ENCODE measurements around the gene UBE3C.

UBE3C gene

DNA sequence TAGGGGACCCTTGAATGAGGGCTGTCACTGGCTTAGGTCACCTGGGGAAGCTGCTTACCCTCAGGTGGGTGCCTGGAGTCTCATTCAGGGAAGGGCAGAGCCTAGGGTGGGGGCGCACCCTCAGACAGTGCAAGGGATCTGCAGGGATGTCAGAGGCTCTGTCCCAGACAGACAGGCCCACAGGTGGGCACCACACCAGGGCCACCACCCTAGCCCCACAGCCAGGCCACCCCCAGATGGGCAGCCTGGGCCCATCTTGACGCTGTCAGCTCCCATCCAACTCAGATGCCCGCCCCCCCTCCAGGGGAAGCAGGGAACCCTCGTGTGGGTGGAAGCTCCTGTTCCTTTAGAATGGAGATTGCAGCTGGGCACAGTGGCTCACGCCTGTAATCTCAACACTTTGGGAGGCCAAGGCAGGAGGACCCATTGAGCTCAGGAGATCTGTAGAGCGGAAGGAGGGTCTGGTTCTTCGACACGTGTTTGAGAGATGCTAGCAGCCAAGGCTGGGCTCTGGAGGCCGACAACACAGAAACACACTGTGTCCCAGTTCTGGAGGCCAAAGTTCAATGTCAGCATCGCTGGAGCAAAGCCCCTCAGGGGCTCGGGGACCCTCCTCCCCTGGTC is 139.6 kb downstream of the UBE3C start:
- Histone ChIP-seq H3K36me3 (replicated peaks; ENCODE audit: insufficient read depth, low read length) (no peaks in the 10 kb centered on the region), H3F3A (ENCODE audit: insufficient read depth, low read length) (no peaks in the 10 kb centered on the region), H3K79me2 (ENCODE audit: low read length) (no peaks in the 10 kb centered on the region), H3K4me2 (ENCODE audit: low read depth, low read length) (no peak overlapping the region), H3K27ac (ENCODE audit: low read length) (no peak overlapping the region), H3K27me3 (replicated peaks; ENCODE audit: insufficient read depth, low read length) (peaks cover 37% of the 10 kb centered on the region), H3K9me3 (replicated peaks; ENCODE audit: insufficient read depth, low read length) (no peaks in the 10 kb centered on the region), H3K4me1 (ENCODE audit: low read length) (no peaks in the 10 kb centered on the region), H3K9me2 (replicated peaks; ENCODE audit: insufficient read depth, low read length) (no peaks in the 10 kb centered on the region), H3K4me3 (ENCODE audit: low read length) (no peak overlapping the region), H2AFZ (ENCODE audit: low read length) (no peak overlapping the region), H4K20me1 (ENCODE audit: insufficient read depth, low read length) (no peaks in the 10 kb centered on the region), H3K9ac (ENCODE audit: low read length) (no peak overlapping the region)
- DNase-seq, result no peak
- no peak for TF ChIP-seq EZH2phosphoT487 (IDR thresholded peaks at IDR 0.05; ENCODE audit: low read length)
- TF ChIP-seq, protein P1, sequence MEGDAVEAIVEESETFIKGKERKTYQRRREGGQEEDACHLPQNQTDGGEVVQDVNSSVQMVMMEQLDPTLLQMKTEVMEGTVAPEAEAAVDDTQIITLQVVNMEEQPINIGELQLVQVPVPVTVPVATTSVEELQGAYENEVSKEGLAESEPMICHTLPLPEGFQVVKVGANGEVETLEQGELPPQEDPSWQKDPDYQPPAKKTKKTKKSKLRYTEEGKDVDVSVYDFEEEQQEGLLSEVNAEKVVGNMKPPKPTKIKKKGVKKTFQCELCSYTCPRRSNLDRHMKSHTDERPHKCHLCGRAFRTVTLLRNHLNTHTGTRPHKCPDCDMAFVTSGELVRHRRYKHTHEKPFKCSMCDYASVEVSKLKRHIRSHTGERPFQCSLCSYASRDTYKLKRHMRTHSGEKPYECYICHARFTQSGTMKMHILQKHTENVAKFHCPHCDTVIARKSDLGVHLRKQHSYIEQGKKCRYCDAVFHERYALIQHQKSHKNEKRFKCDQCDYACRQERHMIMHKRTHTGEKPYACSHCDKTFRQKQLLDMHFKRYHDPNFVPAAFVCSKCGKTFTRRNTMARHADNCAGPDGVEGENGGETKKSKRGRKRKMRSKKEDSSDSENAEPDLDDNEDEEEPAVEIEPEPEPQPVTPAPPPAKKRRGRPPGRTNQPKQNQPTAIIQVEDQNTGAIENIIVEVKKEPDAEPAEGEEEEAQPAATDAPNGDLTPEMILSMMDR (IDR thresholded peaks at IDR 0.05; ENCODE audit: low read length), result no peak
- no peak for TF ChIP-seq EZH2 (optimal IDR thresholded peaks at IDR 0.05; ENCODE audit: low read depth, low read length)

DNA sequence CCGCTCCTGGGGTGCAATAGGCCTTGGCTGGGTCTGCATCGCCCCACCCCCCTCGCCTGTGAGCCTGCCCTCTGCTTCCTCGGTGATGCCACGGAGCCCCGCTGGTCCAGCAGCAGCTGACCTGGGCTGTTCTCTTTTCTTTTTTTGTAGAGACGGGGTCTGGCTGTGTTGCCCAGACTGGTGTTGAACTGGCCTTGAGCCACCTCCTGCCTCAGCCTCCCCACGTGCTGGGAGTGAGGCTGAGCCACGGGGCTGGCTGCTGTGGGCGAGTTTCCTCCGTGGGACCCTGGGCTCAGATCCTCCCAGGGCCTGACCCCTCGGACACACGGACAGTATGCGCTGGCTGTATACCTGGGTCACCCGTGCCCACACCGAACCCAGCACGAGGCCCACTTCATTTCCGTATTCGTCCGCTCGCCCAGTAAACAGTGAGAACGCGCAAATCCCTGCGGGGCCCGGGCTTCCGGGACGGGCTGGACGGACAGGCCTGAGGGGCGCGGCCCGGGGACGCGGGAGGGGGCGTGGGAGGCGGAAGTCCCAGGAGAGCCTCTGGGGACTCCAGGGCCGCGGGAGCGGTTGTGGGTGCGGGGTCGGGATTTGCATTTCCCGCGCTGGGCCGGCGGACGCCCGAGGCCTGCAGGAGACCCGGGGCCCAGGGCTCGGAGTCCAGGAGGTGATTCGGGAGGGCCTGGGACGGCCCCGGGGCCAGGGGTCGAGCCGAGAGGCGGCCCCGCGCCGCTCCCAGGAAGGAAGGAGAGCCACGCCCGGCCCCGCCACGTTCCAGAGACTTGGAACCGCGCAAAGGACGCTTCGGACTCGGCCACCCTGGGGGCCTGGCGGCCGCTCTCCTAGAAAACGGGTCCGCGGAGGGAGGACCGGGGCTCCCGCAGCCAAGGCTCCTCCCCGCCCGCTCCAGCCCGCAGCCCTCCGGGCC is 140.3 kb downstream of the UBE3C start:
- Histone ChIP-seq H3K4me3 (ENCODE audit: low read length) (no peak overlapping the region), H3F3A (ENCODE audit: insufficient read depth, low read length) (no peaks in the 10 kb centered on the region), H2AFZ (ENCODE audit: low read length) (no peak overlapping the region), H3K36me3 (replicated peaks; ENCODE audit: insufficient read depth, low read length) (no peaks in the 10 kb centered on the region), H3K9ac (ENCODE audit: low read length) (no peak overlapping the region), H3K27me3 (replicated peaks; ENCODE audit: insufficient read depth, low read length) (peaks cover 37% of the 10 kb centered on the region), H3K27ac (ENCODE audit: low read length) (no peak overlapping the region), H3K9me3 (replicated peaks; ENCODE audit: insufficient read depth, low read length) (no peaks in the 10 kb centered on the region), H3K9me2 (replicated peaks; ENCODE audit: insufficient read depth, low read length) (no peaks in the 10 kb centered on the region), H3K79me2 (ENCODE audit: low read length) (no peaks in the 10 kb centered on the region), H3K4me1 (ENCODE audit: low read length) (no peaks in the 10 kb centered on the region), H4K20me1 (ENCODE audit: insufficient read depth, low read length) (no peaks in the 10 kb centered on the region), H3K4me2 (ENCODE audit: low read depth, low read length) (no peak overlapping the region)
- TF ChIP-seq EZH2 (optimal IDR thresholded peaks at IDR 0.05; ENCODE audit: low read depth, low read length) (no peak), EZH2phosphoT487 (IDR thresholded peaks at IDR 0.05; ENCODE audit: low read length) (no peak)
- TF ChIP-seq, protein P1 (IDR thresholded peaks at IDR 0.05; ENCODE audit: low read length), result no peak
- no peak for DNase-seq

DNA sequence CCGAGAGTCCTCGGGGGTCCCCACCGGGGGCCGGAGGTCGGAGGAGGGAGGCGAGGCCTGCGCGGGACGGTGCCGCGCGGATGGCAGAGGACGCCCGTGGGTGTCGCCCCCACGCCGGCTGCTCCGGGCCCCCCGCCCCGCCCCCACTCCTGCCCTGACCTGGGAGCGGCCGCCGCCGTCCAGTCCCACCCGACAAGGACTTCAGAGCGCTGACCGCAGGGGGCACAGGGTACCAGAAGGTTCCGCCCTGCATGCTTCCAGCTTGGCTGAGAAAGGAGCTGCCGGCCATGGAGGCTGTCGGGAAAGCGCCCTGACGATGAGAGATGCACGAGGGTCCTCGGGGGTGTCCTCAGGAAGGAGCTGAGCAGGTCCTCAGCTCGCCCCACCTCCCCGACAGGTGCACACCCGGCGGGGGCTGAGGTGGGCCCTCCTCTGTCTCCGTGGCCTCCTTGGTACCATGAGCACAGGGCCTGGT is 141.1 kb downstream of the UBE3C start:
- DNase-seq, result no peak
- Histone ChIP-seq H3F3A (ENCODE audit: insufficient read depth, low read length) (no peaks in the 10 kb centered on the region), H3K27ac (ENCODE audit: low read length) (no peak overlapping the region), H3K79me2 (ENCODE audit: low read length) (no peaks in the 10 kb centered on the region), H3K9me2 (replicated peaks; ENCODE audit: insufficient read depth, low read length) (no peaks in the 10 kb centered on the region), H3K9ac (ENCODE audit: low read length) (no peak overlapping the region), H3K9me3 (replicated peaks; ENCODE audit: insufficient read depth, low read length) (no peaks in the 10 kb centered on the region), H3K36me3 (replicated peaks; ENCODE audit: insufficient read depth, low read length) (no peaks in the 10 kb centered on the region), H3K4me2 (ENCODE audit: low read depth, low read length) (no peak overlapping the region), H4K20me1 (ENCODE audit: insufficient read depth, low read length) (no peaks in the 10 kb centered on the region), H3K4me3 (ENCODE audit: low read length) (no peak overlapping the region), H3K4me1 (ENCODE audit: low read length) (no peaks in the 10 kb centered on the region), H3K27me3 (replicated peaks; ENCODE audit: insufficient read depth, low read length) (peaks cover 40% of the 10 kb centered on the region), H2AFZ (ENCODE audit: low read length) (no peak overlapping the region)
- TF ChIP-seq EZH2phosphoT487 (IDR thresholded peaks at IDR 0.05; ENCODE audit: low read length), result no peak
- TF ChIP-seq, protein P1 (IDR thresholded peaks at IDR 0.05; ENCODE audit: low read length), result no peak
- no peak for TF ChIP-seq EZH2 (optimal IDR thresholded peaks at IDR 0.05; ENCODE audit: low read depth, low read length)

Measured in MM.1S (cell line).